HCT116 (cell line): ENCODE results near the gene ARL4C.

Experiments
- CEBPB ChIP-seq: IDR thresholded peaks from 2 replicates; pipeline ENCODE4 v1.6.1; 2012; ENCODE audit warnings: low read depth
- CTCF ChIP-seq, 3 experiments: fragments of 200-600 bp in 1 of 3; sonication (generic) in 1 of 3; IDR thresholded peaks in 2 of 3; conservative IDR thresholded peaks in 1 of 3; 2 replicates each; pipeline ENCODE4 v1.5.1; 2012 to 2017; ENCODE audit warnings: low read depth in 2 of 3, low read length in 2 of 3, antibody characterized with exemption in 1 of 3, borderline replicate concordance in 1 of 3, control low read depth in 1 of 3, mild to moderate bottlenecking in 1 of 3, mixed read lengths in 1 of 3, mixed run types in 1 of 3, moderate library complexity in 1 of 3; ENCODE audit not compliant: insufficient read depth in 1 of 3
- EZH2 ChIP-seq: fragments of 200-600 bp; sonication (generic); IDR thresholded peaks from 2 replicates; pipeline ENCODE4 v1.6.1; 2017; ENCODE audit warnings: antibody characterized with exemption, mixed run types
- EZH2phosphoT487 ChIP-seq: fragments of 200-600 bp; IDR thresholded peaks from 2 replicates; pipeline ENCODE4 v1.6.1; 2018; ENCODE audit warnings: antibody characterized with exemption, borderline replicate concordance
- POLR2A ChIP-seq: IDR thresholded peaks from 2 replicates; pipeline ENCODE4 v1.7.0; 2011; ENCODE audit warnings: borderline replicate concordance; ENCODE audit not compliant: insufficient read depth, insufficient read length; ENCODE audit errors: extremely low read depth
- POLR2AphosphoS5 ChIP-seq: IDR thresholded peaks from 2 replicates; pipeline ENCODE4 v1.6.1; 2011; ENCODE audit warnings: mild to moderate bottlenecking, low read depth, low read length, moderate library complexity
- RAD21 ChIP-seq: IDR thresholded peaks from 2 replicates; pipeline ENCODE4 v1.6.1; 2012; ENCODE audit warnings: low read depth, mild to moderate bottlenecking
- ZNF274 ChIP-seq: fragments of 200-500 bp; sonication (Bioruptor generic); IDR thresholded peaks from 2 replicates; pipeline ENCODE4 v1.6.1; 2014; ENCODE audit warnings: mild to moderate bottlenecking, low read depth, low read length, inconsistent platforms

- TF ChIP-seq EZH2phosphoT487, result no peak
- no peak for TF ChIP-seq EZH2
- no peak for TF ChIP-seq CTCF (IDR thresholded peaks at IDR 0.05 in 2 of 3, conservative IDR thresholded peaks at IDR 0.05 in 1 of 3; ENCODE audit: borderline replicate concordance in 1 of 3, insufficient read depth in 1 of 3, low read depth in 2 of 3, low read length in 2 of 3)
- no peak for TF ChIP-seq POLR2A
- TF ChIP-seq RAD21, result no peak; the same call in 1 of the 2 replicates
- peak; percentile 42; the same call in 1 of the 2 replicates for TF ChIP-seq POLR2AphosphoS5
- TF ChIP-seq ZNF274, result no peak
- no peak for TF ChIP-seq CEBPB
Measured at GRCh38 chr2:234496835-234497593, at the start of gene ARL4C.
